Measurements from ENCODE around the gene TSC2.

DNA sequence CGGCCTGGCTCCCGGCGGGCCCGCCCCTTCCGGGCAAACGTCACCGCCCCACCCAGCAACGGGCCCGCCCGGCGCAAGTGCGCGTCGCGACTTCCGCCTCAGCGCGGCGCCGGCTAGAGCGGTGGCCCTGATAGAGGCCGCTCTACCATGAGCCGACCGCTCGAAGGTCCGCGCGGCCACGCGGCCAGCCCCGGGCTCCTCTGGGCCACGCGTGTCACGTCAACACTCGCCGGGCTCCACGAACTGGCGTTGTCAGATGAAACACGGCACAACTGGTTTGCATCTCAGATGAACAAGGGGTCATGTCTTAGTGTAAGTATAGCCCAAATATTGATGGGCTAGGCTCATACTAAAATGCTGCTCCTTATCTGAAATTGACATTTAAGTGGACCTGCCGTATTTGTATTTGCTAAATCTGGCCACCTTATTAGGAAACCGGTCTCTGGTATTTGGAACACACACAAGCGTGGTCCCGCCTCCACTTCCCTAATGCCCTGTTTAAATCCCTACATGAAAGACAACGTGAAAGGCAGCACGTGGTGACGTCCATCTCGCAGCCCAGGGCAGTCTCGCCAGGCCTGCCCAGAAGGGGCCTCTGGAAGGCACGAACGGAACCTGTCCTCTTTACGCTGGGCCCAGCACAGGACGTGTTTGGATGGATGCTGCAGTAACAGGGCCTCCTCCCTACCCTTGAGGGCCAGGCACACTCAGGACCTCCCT, 37.8 kb upstream of the TSC2 start, which contains the start of gene ZNF598:
- TF ChIP-seq, protein P1, sequence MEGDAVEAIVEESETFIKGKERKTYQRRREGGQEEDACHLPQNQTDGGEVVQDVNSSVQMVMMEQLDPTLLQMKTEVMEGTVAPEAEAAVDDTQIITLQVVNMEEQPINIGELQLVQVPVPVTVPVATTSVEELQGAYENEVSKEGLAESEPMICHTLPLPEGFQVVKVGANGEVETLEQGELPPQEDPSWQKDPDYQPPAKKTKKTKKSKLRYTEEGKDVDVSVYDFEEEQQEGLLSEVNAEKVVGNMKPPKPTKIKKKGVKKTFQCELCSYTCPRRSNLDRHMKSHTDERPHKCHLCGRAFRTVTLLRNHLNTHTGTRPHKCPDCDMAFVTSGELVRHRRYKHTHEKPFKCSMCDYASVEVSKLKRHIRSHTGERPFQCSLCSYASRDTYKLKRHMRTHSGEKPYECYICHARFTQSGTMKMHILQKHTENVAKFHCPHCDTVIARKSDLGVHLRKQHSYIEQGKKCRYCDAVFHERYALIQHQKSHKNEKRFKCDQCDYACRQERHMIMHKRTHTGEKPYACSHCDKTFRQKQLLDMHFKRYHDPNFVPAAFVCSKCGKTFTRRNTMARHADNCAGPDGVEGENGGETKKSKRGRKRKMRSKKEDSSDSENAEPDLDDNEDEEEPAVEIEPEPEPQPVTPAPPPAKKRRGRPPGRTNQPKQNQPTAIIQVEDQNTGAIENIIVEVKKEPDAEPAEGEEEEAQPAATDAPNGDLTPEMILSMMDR (IDR thresholded peaks at IDR 0.05; ENCODE audit: low read depth, low read length), result no peak
- TF ChIP-seq EZH2phosphoT487 (IDR thresholded peaks at IDR 0.05; ENCODE audit: low read depth), result no peak

Data from OCI-LY3 (cell line).